GM10266 (cell line): ENCODE data around the gene C6orf141.
A peak's percentile ranks its signal among the peaks of the same experiment; 100 is the strongest.

Source experiments
- DNase-seq: peaks from one replicate; pipeline ENCODE4 v3.0.0; 2012; ENCODE audit errors: extremely low spot score
- CTCF ChIP-seq: IDR thresholded peaks from 2 replicates; pipeline ENCODE4 v1.5.1; 2012; ENCODE audit warnings: mild to moderate bottlenecking, low read depth; ENCODE audit not compliant: control insufficient read depth, insufficient read depth; ENCODE audit errors: missing control alignments

C6orf141 gene

GRCh38 chr6:49524541-49524940, 25.9 kb upstream of the C6orf141 start:
- TF ChIP-seq CTCF: no peak
- DNase-seq: no peak

GRCh38 chr6:49526598-49526997, 23.9 kb upstream of the C6orf141 start:
- TF ChIP-seq CTCF: no peak
- no peak for DNase-seq

GRCh38 chr6:49527320-49527719, 23.1 kb upstream of the C6orf141 start:
- no peak for DNase-seq
- TF ChIP-seq CTCF: no peak

GRCh38 chr6:49528571-49528970, 21.9 kb upstream of the C6orf141 start:
- TF ChIP-seq CTCF: no peak

GRCh38 chr6:49530141-49530776, 20.2 kb upstream of the C6orf141 start:
- no peak for TF ChIP-seq CTCF
- DNase-seq: no peak

More at GRCh38 chr6:49528571-49528970, 21.9 kb upstream of the C6orf141 start:
- no peak for DNase-seq

GRCh38 chr6:49531774-49532569, 18.5 kb upstream of the C6orf141 start:
- peak; percentile 23 for DNase-seq
- peak; percentile 80 for TF ChIP-seq CTCF

GRCh38 chr6:49535795-49536194, 14.7 kb upstream of the C6orf141 start:
- no peak for TF ChIP-seq CTCF
- DNase-seq: no peak
